Measurements from ENCODE around the gene FOXL3.
"Not testable (repeated sequence)": the region's sequence is repeated elsewhere in the genome, so short reads cannot be mapped to it uniquely, and the experiment has no call there.

FOXL3 gene

DNA sequence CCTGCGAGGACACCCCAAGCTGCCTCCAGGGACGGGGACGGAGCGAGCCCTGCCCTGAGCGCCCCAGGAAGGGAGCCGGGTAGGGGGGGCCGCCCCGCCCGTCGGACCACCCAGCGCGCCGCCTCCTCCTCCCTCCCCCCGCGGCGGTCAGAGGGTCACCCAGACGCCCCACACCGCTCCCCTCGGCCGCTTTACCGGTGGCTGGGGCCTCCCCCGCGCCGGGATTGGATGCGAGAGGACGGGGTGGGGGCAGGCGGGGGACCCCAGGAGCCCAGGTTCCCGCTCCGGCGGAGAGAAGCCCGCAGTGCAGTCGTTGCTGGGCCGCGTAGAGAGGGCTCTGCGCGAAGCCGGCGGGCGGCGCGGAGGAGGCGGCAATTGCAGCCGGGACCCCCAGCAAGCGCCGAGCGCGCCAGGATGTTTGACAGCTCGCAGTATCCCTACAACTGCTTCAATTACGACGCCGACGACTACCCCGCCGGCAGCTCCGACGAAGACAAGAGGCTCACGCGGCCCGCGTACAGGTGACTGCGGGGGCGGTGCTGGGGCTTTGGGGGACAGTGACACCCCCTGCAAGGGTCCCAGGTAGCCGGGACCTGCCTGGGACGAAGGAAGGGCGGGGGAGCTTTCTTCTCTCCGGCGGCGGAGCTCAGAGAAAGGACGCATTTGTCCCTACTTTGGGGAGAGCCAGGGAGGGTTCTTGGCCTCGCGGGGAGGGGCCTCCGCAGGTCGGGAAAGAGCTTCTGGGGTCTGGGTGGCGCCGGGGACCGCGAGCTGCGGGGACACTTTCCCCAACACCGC, at the start of gene FOXL3:
TSS of gene FOXL3 (plus strand) at position 415 of the 798 bp plus-strand sequence. CDS start at position 415, 0 bp downstream.
- DNase-seq (ENCODE audit: low spot score) = no peak

DNA sequence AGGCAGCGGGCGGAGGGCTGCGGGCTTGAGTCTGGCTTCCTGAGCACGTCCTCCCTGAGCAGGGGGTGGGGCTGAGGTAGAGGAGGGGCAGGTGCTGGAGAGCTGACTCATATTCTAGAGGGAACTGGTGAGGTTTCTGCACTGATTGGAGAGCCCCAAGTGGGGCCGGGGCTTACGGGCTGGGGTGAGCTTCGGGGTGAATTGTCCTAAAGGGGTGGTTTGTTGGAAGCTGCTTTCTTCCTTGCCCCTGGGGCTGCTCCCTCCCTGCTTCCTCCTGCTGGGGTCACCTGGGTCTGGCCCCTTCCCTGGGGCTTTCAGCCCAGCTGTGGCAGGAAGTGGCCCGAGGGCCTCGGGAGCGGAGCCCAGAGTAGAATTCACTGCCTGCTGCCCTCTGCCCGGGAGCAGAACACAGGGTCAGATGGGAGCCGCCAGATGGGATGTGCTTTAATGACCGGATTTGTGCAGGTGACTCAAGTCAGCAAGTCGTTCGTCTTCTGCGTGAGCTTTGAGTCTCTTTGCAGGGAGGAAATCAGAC, 49.0 kb upstream of the FOXL3 start:
- no peak for DNase-seq (ENCODE audit: low spot score)

DNA sequence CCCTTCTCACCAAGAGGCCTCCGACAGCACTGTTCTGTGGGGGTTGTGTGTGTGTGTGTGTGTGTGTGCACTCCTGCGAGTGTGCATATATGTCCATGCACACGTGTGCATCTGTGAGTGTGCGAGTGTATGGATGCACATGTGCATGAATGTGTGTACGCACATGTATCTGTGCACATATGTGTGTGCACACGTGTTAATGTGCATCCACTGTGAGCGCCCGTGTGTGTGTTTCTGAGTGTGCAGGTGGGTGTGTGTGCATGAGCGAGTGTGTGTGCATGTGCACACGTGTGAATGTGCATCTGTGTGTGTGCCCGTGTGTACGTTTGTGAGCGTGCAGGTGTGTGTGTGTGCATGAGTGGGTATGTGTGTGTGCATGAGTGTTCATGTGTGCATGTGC, 48.5 kb upstream of the FOXL3 start:
- DNase-seq (ENCODE audit: low spot score) = no peak

DNA sequence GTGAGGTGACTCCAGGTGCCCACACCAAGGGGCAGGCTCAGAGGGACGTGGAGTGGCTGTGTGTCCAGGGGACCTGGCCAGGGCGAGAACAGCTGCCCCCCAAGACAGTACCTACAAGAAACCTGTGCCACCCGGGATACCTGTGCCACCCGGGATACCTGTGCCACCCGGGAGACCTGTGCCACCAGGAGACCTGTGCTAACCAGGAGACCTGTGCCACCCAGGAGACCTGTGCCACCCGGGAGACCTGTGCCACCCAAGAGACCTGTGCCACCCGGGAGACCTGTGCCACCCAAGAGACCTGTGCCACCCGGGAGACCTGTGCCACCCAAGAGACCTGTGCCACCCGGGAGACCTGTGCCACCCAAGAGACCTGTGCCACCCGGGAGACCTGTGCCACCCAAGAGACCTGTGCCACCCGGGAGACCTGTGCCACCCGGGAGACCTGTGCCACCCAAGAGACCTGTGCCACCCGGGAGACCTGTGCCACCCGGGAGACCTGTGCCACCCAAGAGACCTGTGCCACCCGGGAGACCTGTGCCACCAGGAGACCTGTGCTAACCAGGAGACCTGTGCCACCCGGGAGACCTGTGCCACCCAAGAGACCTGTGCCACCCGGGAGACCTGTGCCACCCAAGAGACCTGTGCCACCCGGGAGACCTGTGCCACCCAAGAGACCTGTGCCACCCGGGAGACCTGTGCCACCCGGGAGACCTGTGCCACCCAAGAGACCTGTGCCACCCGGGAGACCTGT, 47.0 kb upstream of the FOXL3 start:
- not testable (repeated sequence) for DNase-seq (ENCODE audit: low spot score)

DNA sequence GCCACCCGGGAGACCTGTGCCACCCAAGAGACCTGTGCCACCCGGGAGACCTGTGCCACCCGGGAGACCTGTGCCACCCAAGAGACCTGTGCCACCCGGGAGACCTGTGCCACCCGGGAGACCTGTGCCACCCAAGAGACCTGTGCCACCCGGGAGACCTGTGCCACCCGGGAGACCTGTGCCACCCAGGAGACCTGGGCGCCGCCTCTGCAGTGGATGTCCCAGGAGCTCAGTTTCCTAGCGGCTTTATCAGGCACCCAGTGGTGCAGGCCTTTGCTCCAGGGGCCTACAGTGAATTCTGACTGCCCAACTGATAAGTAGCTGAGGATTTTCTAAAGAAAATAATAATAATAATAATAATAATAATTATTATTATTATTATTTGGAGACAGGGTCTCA, 46.4 kb upstream of the FOXL3 start:
- DNase-seq (ENCODE audit: low spot score) = not testable (repeated sequence)

DNA sequence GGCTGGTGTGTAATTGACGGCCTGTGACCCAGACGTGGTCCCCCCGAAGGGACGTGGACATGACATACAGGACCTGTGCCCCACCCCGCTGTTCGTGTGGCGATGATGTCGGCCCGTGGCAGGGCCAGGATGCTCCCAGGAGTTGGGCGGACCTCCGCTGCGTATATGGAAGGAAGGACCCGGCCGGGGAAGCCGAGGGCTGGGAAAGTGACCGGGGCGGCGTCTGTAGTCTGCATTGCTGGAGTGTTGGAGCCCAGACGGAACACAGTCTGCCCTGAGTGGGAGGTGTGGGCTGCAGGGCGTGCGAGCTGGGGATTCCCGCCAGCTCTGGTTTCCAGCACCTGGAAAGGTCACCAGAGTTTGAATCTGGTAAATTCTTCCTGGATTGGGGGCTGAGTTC, 45.0 kb upstream of the FOXL3 start:
- no peak for DNase-seq (ENCODE audit: low spot score)

DNA sequence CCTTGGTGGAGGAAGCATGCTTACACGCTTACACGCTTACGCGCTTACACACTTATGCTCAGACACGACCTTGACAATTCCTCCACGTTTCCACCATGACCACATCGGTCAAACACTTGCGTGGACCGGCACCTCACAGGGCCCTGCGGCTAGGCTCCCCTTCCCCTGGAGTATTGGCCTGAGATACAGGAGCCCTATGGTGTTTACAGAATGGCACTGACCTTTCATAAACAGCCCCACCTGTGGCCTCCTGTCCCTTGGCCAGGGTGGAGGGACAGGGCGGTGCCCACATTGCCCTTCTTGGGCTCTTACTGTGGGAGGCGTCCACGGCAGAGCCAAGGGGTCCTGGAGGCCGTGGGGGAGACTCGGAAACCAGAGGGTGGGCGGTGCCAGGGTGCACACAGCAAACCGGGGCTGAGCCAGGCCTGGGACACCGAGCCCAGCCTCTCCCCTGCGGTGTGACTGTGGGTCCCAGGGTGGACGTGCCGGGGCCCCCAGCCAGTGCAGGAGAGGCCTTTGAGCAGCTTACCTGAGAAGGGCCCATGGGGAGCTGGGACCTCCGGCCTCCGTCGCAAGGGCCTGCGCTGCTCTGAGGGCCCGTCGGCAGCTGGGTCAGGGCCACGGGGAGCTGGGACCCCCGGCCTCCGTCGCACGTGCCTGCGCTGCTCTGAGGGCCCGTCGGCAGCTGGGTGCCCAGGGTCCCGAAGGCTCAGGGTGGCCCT, 44.2 kb upstream of the FOXL3 start:
- no peak for DNase-seq (ENCODE audit: low spot score)

DNA sequence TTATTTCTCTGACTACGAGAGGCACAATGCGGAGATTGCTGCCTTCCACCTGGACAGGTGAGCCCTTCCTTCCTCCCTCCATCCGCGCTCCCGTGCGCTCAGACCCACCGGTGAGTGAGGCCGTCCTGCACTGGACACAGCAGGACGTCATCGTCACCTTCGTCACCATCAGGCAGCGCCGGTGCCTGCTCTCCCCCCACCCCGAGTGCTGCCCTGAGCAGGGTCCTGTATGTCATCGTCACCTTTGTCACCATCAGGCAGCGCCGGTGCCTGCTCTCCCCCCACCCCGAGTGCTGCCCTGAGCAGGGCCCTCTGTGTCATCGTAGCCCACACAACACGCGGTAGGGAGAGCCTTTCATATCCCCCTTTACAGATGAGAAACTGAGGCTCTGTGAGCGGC, 43.5 kb upstream of the FOXL3 start:
- no peak for DNase-seq (ENCODE audit: low spot score)

DNA sequence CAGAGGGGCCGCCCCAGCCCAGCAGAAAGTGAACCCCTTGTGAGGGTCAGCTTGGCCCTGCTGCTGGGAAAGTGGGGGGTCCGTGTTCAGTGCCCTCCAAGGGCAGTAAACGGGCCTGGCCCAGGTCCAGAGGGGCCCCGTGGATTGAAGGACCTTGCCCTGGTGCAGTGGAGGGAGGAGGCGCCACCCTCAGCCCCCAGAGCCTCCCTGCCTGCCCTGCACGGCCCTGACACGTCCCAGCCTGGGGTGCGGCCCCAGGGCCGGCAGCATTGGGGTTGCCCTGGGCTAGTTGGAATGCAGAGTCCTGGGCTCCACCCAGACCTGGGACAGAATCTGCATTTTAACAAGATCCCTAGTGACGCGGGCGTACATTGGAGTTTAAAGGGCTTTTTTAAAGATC, 42.8 kb upstream of the FOXL3 start:
- DNase-seq (ENCODE audit: low spot score) = no peak

DNA sequence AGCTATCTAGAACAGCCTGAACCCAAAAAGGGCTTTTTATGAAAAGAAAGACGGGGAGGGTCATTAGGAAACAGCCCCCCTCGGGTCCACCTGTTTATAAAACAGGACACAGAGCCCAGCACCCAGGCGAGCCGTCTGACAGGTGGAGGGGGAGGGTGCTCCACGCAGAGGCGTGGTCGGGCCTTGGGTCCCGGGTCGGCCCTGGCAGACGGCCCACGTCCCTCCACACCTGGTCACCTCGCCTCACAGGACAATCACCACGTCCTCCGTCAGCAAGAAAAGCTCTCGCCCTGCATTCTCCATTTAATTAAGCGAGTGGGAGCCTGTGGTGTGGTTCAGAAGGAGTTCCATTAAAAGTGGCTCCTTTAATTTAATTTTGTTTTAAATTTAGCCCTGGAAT, 42.3 kb upstream of the FOXL3 start:
- DNase-seq (ENCODE audit: low spot score) = no peak

DNA sequence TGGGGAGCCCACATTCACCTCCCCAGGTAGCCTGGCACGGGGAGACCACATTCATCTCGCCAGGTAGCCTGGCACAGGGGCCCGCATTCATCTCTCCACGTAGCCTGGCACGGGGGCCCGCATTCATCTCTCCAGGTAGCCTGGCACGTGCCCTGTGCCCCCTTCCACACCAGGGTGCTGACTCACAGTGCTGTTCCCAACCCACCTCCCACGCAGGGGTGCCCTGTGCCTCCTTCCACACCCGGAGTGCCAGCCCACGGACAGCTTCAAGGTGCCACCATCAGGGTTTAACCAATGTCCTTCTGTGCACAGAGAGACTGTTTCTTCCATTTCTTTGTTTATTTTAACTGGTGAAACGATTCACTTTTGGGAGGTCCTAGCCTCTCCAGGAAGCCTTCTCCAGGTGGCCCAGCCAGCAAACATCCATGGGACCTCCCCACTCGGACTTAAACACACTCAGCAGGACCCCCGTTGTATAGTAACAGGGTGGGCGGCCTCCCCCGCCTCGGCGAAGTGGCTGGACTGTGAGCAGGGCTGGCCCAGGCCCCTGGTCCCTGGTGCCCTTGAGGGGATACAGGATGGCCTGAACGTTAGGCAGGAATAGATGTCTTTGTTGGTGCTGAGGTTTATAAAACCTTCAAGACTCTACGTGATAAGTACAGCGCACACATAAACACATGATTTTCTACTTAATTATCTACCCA, 41.1 kb upstream of the FOXL3 start:
- DNase-seq (ENCODE audit: low spot score) = no peak

DNA sequence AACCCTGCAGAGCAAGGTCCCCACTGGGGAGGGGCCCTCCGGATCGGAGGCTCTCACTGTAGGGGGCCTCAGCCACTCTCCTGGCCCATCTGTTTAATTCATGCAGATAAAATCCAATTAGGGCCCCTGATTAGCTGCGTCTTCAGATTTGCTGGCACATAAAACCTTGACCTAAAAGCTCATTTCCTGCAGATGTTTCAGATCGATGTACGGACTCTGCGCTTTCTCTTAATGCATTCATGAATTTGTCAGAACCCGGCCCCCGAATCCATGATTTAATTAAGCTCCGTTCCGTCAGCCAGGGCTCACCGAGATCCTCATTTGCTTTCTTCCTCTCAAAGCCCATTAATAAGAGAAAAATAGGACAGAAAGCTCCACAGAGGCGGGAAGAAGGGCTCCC, 40.0 kb upstream of the FOXL3 start:
- DNase-seq (ENCODE audit: low spot score) = no peak

DNA sequence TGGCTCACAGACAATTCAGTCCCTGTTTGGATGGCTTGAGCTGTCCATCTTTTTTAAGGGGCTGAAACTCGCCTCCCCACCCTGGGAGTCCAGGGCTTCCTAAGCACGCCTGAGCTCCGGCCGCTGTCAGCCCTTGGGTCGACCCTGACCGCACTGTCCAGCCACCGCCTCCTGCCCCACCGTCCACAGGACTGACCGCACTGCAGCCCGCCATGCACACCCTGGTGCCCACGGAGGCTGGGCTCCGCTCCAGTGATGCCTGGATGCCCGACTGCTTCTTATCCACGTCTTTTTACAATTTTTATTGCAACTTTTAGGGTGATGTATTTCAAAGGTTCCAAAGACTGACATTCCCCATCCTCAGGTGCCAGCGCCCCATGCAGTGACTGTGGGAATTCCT, 39.4 kb upstream of the FOXL3 start:
- no peak for DNase-seq (ENCODE audit: low spot score)

DNA sequence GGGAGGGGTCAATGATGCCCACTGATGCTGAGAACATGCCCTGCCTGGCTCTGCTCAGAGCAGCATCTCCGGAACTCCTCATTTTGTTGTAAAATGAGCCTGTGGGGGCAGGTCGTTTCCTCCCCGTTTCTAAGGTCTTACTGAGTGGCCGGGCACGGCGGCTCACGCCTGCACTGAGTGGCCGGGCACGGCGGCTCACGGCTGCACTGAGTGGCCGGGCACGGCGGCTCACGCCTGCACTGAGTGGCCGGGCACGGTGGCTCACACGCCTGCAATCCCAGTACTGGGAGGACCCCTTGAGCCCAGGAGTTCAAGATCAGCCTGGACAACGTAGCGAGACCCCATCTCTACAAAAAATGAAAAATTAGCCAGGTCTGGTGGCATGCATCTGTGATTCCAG, 39.0 kb upstream of the FOXL3 start:
- no peak for DNase-seq (ENCODE audit: low spot score)

DNA sequence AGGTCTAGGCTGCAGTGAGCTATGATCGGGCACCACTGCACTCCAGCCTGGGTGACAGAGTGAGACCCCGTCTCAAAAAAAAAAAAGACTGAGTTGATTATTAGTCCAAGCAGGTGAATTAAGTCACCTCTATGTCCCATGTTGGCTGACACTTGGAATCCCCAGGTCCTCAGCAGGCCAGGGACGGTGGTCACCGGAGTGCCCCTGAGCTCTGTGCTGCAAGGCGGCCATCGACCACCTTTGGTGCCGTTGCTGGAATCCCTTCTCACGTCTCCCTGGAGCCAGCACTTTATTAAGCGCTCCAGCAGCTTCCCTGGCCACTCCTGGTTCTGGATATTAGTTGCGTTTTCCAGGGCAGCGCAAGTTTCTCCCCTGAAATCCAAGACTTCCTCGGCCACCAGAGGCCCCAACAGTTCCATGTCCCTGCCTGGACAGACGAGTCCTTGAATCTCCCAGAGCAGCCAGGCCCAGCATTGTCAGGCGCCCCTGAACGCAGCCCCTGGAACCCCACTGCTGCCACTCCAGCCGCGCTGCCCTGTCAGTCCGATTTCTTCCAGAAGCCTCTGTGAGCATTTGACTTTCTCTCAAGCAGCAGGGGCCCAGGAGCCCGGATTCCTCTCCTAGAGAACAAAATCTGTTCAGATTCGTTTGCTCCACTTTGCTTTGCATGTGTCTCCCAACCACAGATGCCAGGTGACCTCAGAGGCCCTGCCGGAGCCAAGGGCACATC, 38.4 kb upstream of the FOXL3 start:
- no peak for DNase-seq (ENCODE audit: low spot score)

DNA sequence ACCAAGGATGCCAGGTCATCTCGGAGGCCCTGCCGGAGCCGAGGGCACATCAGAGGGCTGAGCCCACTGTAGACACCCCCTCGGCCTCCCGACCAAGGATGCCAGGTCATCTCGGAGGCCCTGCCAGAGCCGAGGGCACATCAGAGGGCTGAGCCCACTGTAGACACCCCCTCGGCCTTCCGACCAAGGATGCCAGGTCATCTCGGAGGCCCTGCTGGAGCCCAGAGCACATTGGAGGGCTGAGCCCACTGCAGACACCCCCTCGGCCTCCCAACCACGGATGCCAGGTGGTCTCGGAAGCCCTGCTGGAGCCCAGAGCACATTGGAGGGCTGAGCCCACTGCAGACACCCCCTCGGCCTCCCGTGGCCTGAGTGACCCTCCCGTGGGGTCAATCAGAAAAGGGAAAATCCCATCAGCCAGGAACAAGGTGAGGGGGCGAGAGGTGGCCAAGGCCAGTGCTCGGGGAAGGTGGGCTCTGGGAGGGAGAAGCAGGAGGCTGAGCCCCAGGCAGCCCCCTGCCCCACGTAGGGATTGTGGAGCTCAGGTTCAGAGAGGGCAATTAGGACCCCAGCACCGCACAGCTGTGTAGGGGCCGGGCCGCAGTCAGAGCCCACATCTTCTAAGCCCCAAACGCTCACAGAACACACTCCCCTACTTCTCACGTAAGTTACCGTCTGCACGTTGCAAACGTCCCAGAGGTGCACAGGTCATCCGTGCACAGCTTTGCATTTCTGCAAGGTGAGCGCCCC, 37.6 kb upstream of the FOXL3 start:
- no peak for DNase-seq (ENCODE audit: low spot score)

DNA sequence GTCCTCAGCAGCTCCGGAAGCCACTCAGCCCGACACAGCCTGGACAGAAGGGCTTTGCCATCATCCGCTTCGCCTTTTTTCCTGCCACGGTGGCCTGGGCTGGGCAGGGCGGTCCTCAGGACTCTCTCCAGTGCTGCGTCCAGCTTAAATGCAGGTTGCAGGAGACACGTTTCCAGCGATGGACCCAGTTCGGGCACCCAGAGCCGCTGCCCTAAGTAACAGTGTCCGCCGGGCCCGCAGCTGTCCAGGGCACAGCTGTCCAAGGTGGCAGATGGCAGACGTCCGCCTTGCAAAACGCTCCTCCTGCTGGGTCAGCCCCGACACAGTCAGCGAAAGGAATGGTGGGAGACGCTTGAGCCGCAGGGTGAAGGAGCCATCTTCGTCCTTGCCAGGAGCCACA, 37.0 kb upstream of the FOXL3 start:
- no peak for DNase-seq (ENCODE audit: low spot score)

DNA sequence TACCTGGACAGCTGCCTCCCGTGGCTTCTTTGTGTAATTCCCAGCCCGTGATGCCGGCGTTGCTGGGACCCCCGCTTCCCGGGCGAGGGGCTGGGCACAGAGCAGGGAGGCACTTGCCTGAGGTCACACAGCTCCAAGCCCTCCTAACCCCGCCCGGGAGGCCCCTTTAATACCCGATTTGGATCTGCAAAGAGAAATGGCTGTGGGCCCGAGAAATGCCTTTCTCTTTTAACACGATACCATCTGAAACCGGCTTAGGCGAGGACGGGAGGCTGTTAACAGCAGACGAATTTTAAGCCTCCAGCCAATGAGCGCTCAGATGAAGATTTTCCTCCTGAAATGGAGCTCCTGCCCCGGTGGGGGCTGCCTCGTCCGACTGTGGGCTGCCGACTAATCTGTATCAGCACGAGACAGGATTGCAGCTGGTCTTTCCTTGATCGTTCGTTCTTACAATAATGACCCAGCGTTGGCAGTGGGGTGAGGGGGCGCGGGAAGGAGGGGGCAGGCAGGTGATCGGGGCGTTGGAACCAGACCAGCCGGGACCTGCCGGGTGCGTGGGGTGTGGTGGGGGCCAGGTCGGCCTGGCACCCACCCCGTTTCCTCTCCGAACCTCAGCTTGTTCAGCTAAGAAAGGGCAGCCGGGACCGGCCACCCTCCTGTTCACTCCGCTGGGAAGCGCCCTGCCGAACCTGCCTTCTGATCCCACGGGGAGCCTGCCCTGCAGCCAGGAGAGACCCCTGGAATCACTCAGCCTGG, 36.2 kb upstream of the FOXL3 start:
- no peak for DNase-seq (ENCODE audit: low spot score)

DNA sequence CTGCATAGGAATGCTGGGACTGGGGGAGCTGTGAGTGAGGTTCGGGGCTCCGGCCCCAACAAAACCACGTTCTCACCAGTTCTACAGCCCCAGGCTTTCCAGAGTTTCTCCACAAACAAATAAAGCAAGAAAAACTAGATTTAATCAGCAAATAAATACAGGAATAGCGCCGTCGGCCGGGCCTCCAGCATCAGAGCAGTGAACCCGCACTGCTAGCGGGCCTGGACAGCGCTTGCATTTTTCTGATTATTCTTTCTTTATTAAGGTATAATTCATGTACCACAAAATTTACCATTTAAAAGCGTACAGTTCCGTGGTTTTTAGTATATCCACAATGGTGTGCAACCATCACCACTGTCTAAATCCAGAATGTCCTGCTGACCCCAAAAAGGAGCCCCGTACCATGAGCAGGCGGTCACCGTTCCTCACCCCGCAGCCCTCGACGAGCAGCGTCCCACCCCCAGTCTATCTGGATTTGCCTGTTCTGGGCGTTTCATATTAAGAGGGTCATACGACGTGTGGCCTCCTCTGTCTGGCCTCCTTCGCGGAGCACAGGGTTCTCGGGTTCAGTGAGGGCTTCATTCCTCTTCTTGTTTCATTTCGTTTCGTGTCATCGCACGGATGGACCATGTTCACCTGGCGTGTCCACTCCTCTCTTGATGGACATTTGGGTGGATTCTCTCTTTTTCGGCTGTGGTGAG, 35.5 kb upstream of the FOXL3 start:
- no peak for DNase-seq (ENCODE audit: low spot score)
